HepG2 (cell line): ENCODE data around the gene ZSCAN20. TPM values are rescaled to one million over a fixed set of nuclear protein-coding genes. Genes with fewer than 3 reads are reported as not detected.

Experiments used
- EED ChIP-seq: sonication (generic); formaldehyde crosslinking; IDR thresholded peaks from 2 replicates; pipeline ENCODE4 v1.5.0; 2020; ENCODE audit warnings: mild to moderate bottlenecking, missing genetic modification reagents
- IRX3 ChIP-seq: sonication (generic); formaldehyde crosslinking; IDR thresholded peaks from 2 replicates; pipeline ENCODE4 v1.8.1; 2023; ENCODE audit warnings: mild to moderate bottlenecking, low read depth, missing genetic modification reagents, borderline replicate concordance
- SRSF1 ChIP-seq: fragments of 200-400 bp; formaldehyde crosslinking; optimal IDR thresholded peaks from 2 replicates; pipeline ENCODE3; 2017; ENCODE audit warnings: mild to moderate bottlenecking, low read depth, low read length, moderate library complexity
- ZFP37 ChIP-seq: sonication (generic); formaldehyde crosslinking; IDR thresholded peaks from 2 replicates; pipeline ENCODE4 v1.4.0; 2020; ENCODE audit warnings: missing genetic modification reagents, borderline replicate concordance
- ZFX ChIP-seq: sonication (generic); formaldehyde crosslinking; IDR thresholded peaks from 2 replicates; pipeline ENCODE4 v1.4.0; 2020; ENCODE audit warnings: mild to moderate bottlenecking, low read depth, missing genetic modification reagents, moderate library complexity
- polyA plus RNA-seq, 8 experiments: library from polyadenylated mRNA; depleted of rRNA in 3 of 8; stranded (reverse) in 7 of 8; unstranded in 1 of 8; fragments of >200 nt; fragmentation: Illumina TruSeq in 4 of 8; extraction: Trizol in 4 of 8; gene quantifications; 2 replicates each; pipeline versions ENCODE4 v1.2.1 to v1.2.3, GENCODE V29; 2011 to 2016; ENCODE audit warnings: low read depth in 4 of 8, missing spikeins in 1 of 8, mixed read lengths in 1 of 8; ENCODE audit not compliant: insufficient read depth in 1 of 8
- total RNA-seq, 5 experiments: library from RNA; depleted of rRNA; stranded (reverse); fragments of >200 nt; fragmentation: Illumina TruSeq; extraction: Trizol; gene quantifications; 2 replicates each; pipeline ENCODE4 v1.2.3, GENCODE V29; 2016; ENCODE audit warnings: low read depth in 1 of 5
- TF ChIP-seq, protein P1 (sequence below), 2 experiments: sonication (generic) in 1 of 2; formaldehyde crosslinking in 1 of 2; IDR thresholded peaks; 2 replicates each; pipeline versions ENCODE4 v1.4.0 to v1.6.1; 2018 to 2020; ENCODE audit warnings: missing genetic modification reagents in 2 of 2, borderline replicate concordance in 1 of 2, low read depth in 1 of 2, mild to moderate bottlenecking in 1 of 2, missing biosample characterization in 1 of 2
- TF ChIP-seq, protein P2 (sequence below): sonication (generic); formaldehyde crosslinking; IDR thresholded peaks from 2 replicates; pipeline ENCODE4 v1.5.1; 2020; ENCODE audit warnings: mild to moderate bottlenecking, missing genetic modification reagents, moderate library complexity
- TF ChIP-seq, protein P3 (sequence below): sonication (generic); formaldehyde crosslinking; IDR thresholded peaks from 2 replicates; pipeline ENCODE4 v1.8.0; 2022; ENCODE audit warnings: missing genetic modification reagents, mild to moderate bottlenecking, borderline replicate concordance

Gene ZSCAN20
- total and polyA plus RNA-seq, 2 of the 13 experiments (the other 11 are each of a cell fraction or from before 2014, with no cell fraction given) = 1.1 to 2.8 TPM

DNA sequence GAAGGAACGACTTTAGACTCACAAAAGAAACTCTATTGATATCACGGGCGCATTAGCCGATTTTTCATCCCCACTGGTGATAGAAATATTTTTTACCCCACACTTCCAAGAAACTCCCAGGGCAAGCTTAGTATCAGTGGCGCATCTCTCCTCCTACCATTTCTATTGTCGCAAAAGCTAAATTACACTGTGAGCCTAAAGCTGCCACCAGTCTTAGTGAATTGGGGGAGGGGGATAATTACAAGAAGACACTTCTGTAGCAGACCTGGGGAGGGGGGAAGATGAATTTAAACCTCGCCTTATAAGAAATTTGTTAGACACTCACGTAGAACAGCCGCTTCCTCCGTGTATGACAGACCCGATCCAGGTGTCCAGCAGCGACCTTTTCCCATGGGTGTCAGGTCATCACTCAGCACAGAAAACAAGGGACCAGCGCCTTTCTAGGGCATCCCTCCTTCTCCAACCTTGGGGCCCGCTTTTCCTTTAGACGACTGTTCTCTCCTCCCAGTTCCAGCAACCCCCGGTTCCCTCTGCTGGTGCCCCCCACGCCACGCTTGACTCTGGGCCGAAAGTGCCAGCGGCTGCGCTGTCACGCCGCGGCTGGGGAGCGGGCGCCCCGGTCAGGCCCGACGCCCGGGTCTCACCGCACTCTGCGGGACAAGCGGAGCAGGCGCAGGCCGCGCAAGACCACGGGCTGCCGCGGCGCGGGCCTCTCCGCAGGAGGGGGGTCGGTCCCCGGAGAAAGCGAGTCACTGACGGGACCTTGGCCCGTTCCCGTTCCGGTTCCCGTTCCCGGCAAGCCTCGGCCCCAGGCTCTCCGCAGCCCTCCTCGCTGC is 42.4 kb upstream of the ZSCAN20 start (continued):
- TF ChIP-seq ZFX (CRISPR knock-in tag) (peak; percentile 41; the same call in 1 of the 2 replicates), ZFP37 (CRISPR knock-in tag) (no peak), EED (CRISPR knock-in tag) (peak; percentile 41; the same call in 1 of the 2 replicates), SRSF1 (no peak), IRX3 (CRISPR knock-in tag) (no peak)
- TF ChIP-seq, protein P1, sequence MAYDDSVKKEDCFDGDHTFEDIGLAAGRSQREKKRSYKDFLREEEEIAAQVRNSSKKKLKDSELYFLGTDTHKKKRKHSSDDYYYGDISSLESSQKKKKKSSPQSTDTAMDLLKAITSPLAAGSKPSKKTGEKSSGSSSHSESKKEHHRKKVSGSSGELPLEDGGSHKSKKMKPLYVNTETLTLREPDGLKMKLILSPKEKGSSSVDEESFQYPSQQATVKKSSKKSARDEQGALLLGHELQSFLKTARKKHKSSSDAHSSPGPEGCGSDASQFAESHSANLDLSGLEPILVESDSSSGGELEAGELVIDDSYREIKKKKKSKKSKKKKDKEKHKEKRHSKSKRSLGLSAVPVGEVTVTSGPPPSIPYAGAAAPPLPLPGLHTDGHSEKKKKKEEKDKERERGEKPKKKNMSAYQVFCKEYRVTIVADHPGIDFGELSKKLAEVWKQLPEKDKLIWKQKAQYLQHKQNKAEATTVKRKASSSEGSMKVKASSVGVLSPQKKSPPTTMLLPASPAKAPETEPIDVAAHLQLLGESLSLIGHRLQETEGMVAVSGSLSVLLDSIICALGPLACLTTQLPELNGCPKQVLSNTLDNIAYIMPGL (CRISPR knock-in tag; IDR thresholded peaks at IDR 0.05; ENCODE audit: borderline replicate concordance in 1 of 2, low read depth in 1 of 2) = peak in 1 of 2 experiments; percentile 22; a peak in 1 of 4 replicates
- TF ChIP-seq, protein P2, sequence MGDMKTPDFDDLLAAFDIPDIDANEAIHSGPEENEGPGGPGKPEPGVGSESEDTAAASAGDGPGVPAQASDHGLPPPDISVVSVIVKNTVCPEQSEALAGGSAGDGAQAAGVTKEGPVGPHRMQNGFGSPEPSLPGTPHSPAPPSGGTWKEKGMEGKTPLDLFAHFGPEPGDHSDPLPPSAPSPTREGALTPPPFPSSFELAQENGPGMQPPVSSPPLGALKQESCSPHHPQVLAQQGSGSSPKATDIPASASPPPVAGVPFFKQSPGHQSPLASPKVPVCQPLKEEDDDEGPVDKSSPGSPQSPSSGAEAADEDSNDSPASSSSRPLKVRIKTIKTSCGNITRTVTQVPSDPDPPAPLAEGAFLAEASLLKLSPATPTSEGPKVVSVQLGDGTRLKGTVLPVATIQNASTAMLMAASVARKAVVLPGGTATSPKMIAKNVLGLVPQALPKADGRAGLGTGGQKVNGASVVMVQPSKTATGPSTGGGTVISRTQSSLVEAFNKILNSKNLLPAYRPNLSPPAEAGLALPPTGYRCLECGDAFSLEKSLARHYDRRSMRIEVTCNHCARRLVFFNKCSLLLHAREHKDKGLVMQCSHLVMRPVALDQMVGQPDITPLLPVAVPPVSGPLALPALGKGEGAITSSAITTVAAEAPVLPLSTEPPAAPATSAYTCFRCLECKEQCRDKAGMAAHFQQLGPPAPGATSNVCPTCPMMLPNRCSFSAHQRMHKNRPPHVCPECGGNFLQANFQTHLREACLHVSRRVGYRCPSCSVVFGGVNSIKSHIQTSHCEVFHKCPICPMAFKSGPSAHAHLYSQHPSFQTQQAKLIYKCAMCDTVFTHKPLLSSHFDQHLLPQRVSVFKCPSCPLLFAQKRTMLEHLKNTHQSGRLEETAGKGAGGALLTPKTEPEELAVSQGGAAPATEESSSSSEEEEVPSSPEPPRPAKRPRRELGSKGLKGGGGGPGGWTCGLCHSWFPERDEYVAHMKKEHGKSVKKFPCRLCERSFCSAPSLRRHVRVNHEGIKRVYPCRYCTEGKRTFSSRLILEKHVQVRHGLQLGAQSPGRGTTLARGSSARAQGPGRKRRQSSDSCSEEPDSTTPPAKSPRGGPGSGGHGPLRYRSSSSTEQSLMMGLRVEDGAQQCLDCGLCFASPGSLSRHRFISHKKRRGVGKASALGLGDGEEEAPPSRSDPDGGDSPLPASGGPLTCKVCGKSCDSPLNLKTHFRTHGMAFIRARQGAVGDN (CRISPR knock-in tag) = peak; percentile 54
- TF ChIP-seq, protein P3, sequence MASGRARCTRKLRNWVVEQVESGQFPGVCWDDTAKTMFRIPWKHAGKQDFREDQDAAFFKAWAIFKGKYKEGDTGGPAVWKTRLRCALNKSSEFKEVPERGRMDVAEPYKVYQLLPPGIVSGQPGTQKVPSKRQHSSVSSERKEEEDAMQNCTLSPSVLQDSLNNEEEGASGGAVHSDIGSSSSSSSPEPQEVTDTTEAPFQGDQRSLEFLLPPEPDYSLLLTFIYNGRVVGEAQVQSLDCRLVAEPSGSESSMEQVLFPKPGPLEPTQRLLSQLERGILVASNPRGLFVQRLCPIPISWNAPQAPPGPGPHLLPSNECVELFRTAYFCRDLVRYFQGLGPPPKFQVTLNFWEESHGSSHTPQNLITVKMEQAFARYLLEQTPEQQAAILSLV (CRISPR knock-in tag) = no peak
